HG03159 (cell line): ENCODE measurements around the gene STAP2.
"Not testable (repeated sequence)": the region's sequence is repeated elsewhere in the genome, so short reads cannot be mapped to it uniquely, and the experiment has no call there.

ENCODE experiments used
- ATAC-seq: cut with Tn5 transposase; IDR thresholded peaks from one replicate; pipeline ENCODE4 v1.9.1; 2021; ENCODE audit warnings: mild to moderate bottlenecking, moderate library complexity; ENCODE audit not compliant: unreplicated experiment

Gene STAP2

GRCh38 chr19:4303819-4304537 is 34.6 kb downstream of the STAP2 start:
- no peak for ATAC-seq

GRCh38 chr19:4302243-4302640 is 36.4 kb downstream of the STAP2 start, which contains the start of gene TMIGD2:
TMIGD2 (minus strand) TSS chr19:4302389; CDS start chr19:4302385, 4 bp downstream.
- no peak for ATAC-seq

DNA sequence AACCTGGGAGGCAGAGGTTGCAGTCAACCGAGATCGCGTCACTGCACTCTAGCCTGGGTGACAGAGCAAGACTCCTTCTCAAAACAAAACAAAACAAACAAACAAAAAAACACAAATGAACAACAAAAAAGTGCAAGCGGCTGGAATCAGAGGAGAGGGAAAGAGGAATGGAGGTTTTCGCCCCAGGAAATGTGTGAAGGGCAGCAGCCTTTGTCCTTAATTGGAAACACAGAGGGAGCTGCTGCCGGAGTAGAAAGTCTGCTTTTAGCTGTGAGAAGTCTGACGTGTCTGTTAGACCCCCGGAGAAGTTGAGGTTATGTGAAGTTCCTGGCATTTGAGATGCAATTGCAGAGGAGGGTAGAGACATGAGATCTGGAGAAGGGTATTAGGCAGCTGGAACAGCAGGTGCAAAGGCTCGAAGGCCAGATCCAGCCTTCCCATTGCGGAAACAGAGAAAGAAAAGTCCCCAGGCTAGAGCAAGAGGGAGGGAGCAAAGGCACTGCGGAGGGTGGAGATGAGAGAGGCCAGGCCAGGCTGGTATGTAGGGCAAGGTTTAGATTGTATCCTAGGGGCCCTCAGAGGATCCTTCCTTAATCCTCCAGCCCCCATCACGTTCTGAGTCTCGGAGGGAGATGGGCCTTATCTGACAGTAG is 36.9 kb downstream of the STAP2 start:
- no peak for ATAC-seq

DNA sequence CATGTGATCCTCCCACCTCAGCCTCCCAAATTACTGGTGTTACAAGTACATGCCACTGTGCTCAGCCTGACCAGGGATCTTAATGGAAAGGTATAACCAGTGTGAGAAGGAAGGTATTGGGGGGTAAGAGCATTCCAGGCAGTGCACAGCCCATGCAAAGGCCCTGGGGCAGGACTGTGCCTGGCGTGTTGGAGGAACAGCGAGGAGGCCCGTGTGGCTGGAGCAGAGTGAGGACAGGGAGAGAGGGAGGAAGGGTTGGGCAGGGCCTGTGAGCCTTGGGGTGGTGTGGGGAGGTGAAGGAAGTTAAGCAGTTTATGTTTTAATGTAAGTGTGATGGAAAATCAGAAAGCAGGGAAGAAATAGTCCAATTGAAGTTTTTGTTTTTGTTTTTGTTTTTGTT is 38.0 kb downstream of the STAP2 start:
- ATAC-seq = no peak

- ATAC-seq = no peak
Measured at GRCh38 chr19:4298810-4299550, 39.6 kb downstream of the STAP2 start.

GRCh38 chr19:4297901-4298809 is 40.5 kb downstream of the STAP2 start:
- no peak for ATAC-seq

- ATAC-seq = no peak
Measured at GRCh38 chr19:4295972-4296771, 42.5 kb downstream of the STAP2 start.

DNA sequence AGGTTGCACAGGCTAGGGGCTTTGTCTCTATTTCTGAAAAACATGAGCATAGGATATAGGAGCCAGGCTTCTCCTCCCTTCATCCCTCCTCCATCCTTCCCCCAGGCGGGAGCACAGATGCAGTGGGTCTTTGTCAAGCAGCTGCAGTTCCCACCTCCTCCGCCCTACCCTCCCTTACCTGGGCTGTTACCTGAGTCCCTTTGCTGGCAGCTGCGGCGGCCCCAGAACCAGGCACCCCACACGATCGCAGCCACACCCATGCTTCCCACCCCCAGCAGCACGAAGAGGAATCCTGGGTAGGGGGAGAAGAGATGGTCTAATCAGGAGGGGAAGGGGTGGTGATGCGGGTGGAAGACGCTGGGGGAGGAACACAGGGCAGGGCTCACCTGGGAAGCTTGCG is 44.2 kb downstream of the STAP2 start:
- no peak for ATAC-seq

DNA sequence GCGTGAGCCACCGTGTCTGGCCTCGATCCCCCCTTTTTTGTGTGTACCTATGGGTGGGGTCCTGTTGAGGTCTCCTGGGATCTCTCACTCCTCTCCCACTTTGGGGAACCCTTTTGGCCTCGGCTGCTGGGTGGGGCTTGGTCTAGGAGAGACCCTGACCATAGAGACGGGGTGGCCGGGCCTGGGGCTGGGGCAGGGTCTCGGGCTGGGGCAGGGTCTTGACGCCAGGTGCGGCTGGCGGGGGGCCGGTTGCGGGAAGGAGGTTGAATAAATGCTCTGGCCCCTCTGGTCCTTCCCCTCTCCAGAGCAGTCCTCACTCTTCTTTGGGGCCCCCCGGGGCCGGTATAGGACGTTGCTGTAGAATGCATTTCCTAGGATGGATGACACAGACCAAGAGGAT is 46.1 kb downstream of the STAP2 start:
- no peak for ATAC-seq

- ATAC-seq = no peak
Measured at GRCh38 chr19:4291184-4291732, 47.4 kb downstream of the STAP2 start.

DNA sequence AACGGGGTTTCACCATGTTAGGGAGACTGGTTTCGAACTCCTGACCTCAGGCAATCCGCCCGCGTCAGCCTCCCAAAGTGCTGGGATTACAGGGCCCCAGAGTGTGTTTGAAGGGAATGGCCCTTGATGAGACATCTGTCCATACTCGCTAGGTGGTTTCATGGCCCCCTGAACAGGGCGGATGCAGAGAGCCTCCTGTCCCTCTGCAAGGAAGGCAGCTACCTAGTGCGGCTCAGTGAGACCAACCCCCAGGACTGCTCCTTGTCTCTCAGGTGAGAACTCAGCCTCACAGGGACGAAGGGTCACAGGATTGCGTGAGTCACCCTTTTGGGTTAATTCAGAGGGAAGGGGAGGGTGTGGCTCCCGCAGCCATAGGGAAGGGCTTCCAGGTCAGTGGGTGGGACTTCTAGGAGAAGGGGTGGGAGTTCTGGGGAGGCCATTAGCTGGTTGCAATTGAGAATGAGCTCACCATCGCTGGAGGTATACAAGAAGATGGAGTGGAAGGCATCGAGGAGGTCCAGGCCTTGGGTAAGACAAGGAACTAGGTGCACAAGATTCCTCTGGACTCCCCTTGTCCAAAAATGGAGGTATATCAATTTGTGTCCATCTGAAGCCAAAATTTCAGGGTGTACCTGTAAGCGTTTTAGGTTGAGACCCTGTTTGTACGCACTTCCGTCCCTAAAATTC is 50.4 kb downstream of the STAP2 start:
- ATAC-seq = no peak

DNA sequence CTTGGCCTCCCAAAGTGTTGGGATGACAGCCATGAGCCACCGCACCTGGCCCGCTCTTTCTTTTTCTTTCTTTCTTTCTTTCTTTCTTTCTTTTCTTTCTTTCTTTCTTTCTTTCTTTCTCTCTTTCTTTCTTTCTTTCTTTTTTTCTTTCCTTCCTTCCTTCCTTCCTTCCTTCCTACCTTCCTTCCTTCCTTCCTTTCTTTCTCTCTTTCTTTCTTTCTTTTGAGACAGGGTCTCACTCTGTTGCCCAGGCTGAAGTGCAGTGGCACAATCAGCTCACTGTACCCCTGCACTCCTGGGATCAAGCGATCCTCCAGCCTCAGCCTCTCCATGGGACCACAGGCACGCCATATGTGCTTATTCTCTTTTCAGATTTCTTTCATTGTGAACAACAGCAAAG is 52.5 kb downstream of the STAP2 start:
- not testable (repeated sequence) for ATAC-seq

GRCh38 chr19:4284974-4285373 is 53.7 kb downstream of the STAP2 start:
- ATAC-seq = no peak

GRCh38 chr19:4284176-4284958 is 54.3 kb downstream of the STAP2 start:
- ATAC-seq = no peak

- ATAC-seq = no peak
Measured at GRCh38 chr19:4279530-4280422, 58.9 kb downstream of the STAP2 start.

DNA sequence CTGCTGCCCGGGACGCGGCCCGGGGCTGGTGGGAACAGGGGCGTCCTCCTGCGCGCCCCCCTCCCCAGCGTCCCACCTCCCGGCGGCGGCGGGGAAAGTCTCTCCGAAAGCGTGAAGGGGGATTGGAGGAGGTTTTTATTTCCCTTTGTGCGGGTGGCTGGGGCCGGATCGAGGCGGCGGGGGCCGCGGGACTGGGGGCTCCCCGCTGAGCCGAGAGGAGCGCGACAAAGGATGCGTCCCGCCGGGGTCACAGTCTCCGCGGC is 59.4 kb downstream of the STAP2 start:
- ATAC-seq = no peak

DNA sequence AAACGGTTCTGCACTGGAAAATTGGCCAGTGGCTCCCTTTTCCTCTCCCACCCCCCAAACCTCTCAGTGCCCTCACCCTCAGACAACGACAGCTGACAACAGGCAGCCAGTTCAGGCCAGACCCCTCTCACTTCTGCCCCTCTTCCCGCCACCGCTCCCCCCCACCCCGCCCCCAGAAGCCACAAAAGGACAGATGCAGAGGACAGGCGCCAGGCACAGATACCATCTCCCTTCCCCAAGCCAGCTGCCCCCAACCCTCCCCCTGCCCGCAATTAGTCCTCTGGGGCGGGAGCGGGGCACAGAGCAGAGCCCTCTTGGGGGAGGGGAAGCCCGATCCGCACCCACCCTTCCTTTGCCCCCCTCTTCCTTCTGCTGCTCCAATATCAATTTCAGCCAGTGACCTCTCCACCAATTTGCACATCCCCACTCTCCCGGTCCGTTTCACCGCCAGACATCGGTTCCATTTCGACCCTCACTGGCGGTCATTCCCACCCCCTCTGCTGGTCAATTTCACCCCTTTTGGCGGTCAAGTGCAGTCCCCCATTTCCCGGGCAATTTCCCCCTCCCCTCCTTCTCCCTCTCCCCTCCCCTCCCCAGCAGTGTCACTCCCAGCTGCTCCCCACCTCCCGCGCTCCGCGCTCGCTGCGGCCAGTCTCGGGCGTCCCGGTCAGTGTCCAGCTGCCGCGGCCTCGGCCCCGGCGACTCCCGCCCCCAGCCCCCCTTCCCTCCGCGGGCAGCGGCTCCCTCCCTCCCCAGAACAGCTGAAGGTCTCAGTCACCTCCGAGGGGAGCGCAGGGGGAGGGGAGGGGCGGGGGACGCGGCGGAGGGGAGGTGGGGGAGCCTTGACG is 60.0 kb downstream of the STAP2 start, which contains the start of gene SHD:
Gene SHD (plus strand): TSS at position 848 of the 848 bp plus-strand sequence. CDS start 798 bp downstream, outside the sequence.
- ATAC-seq = no peak
